22Rv1 (cell line): ENCODE results near the gene LCLAT1.

Source experiments
- ZFX ChIP-seq: fragments of 450-650 bp; IDR thresholded peaks from 2 replicates; pipeline ENCODE4 v1.6.1; 2017; ENCODE audit warnings: antibody characterized with exemption, borderline replicate concordance
- TF ChIP-seq, protein P1 (sequence below): fragments of 450-650 bp; IDR thresholded peaks from 2 replicates; pipeline ENCODE4 v1.5.1; 2017; ENCODE audit warnings: mild to moderate bottlenecking

DNA sequence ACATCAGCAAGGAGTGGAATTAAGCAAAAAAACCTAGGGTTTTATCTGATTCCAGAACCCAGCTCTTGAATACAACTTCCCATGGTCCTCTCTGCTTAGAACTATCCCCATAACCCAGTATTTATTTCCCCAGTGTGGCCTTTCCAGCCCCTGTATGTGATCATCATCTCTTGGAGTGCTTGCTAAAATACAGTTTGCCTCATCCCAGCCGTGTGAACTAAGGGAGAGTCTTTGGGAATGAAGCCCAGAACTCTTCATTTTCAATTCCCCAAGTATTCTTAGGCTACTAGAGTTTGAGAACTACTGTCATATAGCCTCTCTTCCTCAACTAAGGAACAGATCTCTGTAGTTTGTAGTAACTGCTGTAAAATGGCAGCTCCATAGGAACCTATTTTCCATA, 173.1 kb downstream of the LCLAT1 start:
- TF ChIP-seq, protein P1, sequence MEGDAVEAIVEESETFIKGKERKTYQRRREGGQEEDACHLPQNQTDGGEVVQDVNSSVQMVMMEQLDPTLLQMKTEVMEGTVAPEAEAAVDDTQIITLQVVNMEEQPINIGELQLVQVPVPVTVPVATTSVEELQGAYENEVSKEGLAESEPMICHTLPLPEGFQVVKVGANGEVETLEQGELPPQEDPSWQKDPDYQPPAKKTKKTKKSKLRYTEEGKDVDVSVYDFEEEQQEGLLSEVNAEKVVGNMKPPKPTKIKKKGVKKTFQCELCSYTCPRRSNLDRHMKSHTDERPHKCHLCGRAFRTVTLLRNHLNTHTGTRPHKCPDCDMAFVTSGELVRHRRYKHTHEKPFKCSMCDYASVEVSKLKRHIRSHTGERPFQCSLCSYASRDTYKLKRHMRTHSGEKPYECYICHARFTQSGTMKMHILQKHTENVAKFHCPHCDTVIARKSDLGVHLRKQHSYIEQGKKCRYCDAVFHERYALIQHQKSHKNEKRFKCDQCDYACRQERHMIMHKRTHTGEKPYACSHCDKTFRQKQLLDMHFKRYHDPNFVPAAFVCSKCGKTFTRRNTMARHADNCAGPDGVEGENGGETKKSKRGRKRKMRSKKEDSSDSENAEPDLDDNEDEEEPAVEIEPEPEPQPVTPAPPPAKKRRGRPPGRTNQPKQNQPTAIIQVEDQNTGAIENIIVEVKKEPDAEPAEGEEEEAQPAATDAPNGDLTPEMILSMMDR: no peak
- no peak for TF ChIP-seq ZFX
